IPS-18c (cell line): ENCODE data around the gene TSEN2.
"Not testable (repeated sequence)": the region's sequence is repeated elsewhere in the genome, so short reads cannot be mapped to it uniquely, and the experiment has no call there.

ENCODE experiments used
- H3K4me3 ChIP-seq: 2 replicates; pipeline ENCODE4 v1.7.0; 2013; ENCODE audit warnings: low read depth, mild to moderate bottlenecking, low read length, moderate library complexity; ENCODE audit not compliant: insufficient read depth
- H3K9me3 ChIP-seq: one replicate; pipeline ENCODE4 v1.6.1; 2013; ENCODE audit warnings: mild to moderate bottlenecking, low read length, moderate library complexity; ENCODE audit not compliant: control insufficient read depth, insufficient read depth

TSEN2 gene

GRCh38 chr3:12513694-12514446 is 29.6 kb downstream of the TSEN2 start:
- Histone ChIP-seq H3K4me3 (no peak overlapping the region), H3K9me3 (no peaks in the 10 kb centered on the region)

- no peak overlapping the region for H3K4me3 ChIP-seq
Measured at GRCh38 chr3:12515631-12516030, 31.4 kb downstream of the TSEN2 start.

GRCh38 chr3:12516873-12517272 is 32.6 kb downstream of the TSEN2 start:
- Histone ChIP-seq H3K4me3 (no peak overlapping the region), H3K9me3 (no peaks in the 10 kb centered on the region)

More at GRCh38 chr3:12515631-12516030, 31.4 kb downstream of the TSEN2 start:
- H3K9me3 ChIP-seq: no peaks in the 10 kb centered on the region

GRCh38 chr3:12518261-12519028 is 34.2 kb downstream of the TSEN2 start:
- no peak overlapping the region for H3K4me3 ChIP-seq

GRCh38 chr3:12521010-12521409 is 36.7 kb downstream of the TSEN2 start:
- Histone ChIP-seq H3K9me3 (no peaks in the 10 kb centered on the region), H3K4me3 (no peak overlapping the region)

More at GRCh38 chr3:12518261-12519028, 34.2 kb downstream of the TSEN2 start:
- no peaks in the 10 kb centered on the region for H3K9me3 ChIP-seq

- no peak overlapping the region for H3K4me3 ChIP-seq
- no peaks in the 10 kb centered on the region for H3K9me3 ChIP-seq
Measured at GRCh38 chr3:12522721-12523120, 38.4 kb downstream of the TSEN2 start.

- Histone ChIP-seq H3K4me3 (no peak overlapping the region), H3K9me3 (no peaks in the 10 kb centered on the region)
Measured at GRCh38 chr3:12527757-12528143, 43.5 kb downstream of the TSEN2 start.

- Histone ChIP-seq H3K9me3 (no peaks in the 10 kb centered on the region), H3K4me3 (no peak overlapping the region)
Measured at GRCh38 chr3:12532182-12532581, 47.9 kb downstream of the TSEN2 start.

GRCh38 chr3:12536423-12536822 is 52.1 kb downstream of the TSEN2 start:
- Histone ChIP-seq H3K9me3 (no peaks in the 10 kb centered on the region), H3K4me3 (no peak overlapping the region)

GRCh38 chr3:12541625-12542024 is 57.3 kb downstream of the TSEN2 start:
- Histone ChIP-seq H3K4me3 (no peak overlapping the region), H3K9me3 (no peaks in the 10 kb centered on the region)

GRCh38 chr3:12543497-12543896 is 59.2 kb downstream of the TSEN2 start:
- not testable (repeated sequence) for H3K9me3 ChIP-seq, H3K4me3 ChIP-seq

GRCh38 chr3:12544652-12545472 is 60.6 kb downstream of the TSEN2 start:
- Histone ChIP-seq H3K4me3 (no peak overlapping the region), H3K9me3 (no peaks in the 10 kb centered on the region)

GRCh38 chr3:12545473-12545791 is 61.2 kb downstream of the TSEN2 start, which contains the start of gene MKRN2OS:
Gene MKRN2OS (minus strand): TSS chr3:12545499. CDS start chr3:12545464, 35 bp downstream.
- Histone ChIP-seq H3K9me3 (no peaks in the 10 kb centered on the region), H3K4me3 (no peak within 1 kb of the TSS)

- no peaks in the 10 kb centered on the region for H3K9me3 ChIP-seq
- no peak overlapping the region for H3K4me3 ChIP-seq
Measured at GRCh38 chr3:12549971-12550760, 65.9 kb downstream of the TSEN2 start.

- H3K4me3 ChIP-seq: peak overlapping the region; percentile 22; the same call in 1 of the 2 replicates
- no peaks in the 10 kb centered on the region for H3K9me3 ChIP-seq
Measured at GRCh38 chr3:12553921-12554391, 69.7 kb downstream of the TSEN2 start.

- peak overlapping the region; percentile 95 for H3K4me3 ChIP-seq
- no peaks in the 10 kb centered on the region for H3K9me3 ChIP-seq
Measured at GRCh38 chr3:12556314-12556689, 72.0 kb downstream of the TSEN2 start.
